CD4-positive, alpha-beta T cell treated with Interleukin-6 for 4 hours (primary cell): ENCODE measurements around the gene HNRNPL.
"Not testable (repeated sequence)": the region's sequence is repeated elsewhere in the genome, so short reads cannot be mapped to it uniquely, and the experiment has no call there.

Source experiments
- DNase-seq: peaks from one replicate; pipeline ENCODE4 v3.0.0-alpha.2; 2020; ENCODE audit warnings: mixed read lengths

Gene HNRNPL

DNA sequence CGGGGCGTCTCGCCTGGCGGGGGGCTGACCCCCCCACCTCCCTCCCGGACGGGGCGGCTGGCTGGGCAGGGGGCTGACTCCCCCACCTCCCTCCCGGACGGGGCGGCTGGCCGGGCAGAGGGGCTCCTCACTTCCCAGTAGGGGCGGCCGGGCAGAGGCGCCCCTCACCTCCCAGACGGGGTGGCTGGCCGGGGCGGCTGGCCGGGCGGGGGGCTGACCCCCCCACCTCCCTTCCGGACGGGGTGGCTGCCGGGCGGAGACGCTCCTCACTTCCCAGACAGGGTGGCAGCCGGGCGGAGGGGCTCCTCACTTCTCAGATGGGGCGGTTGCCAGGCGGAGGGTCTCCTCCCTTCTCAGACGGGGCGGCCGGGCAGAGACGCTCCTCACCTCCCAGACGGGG lies 52.0 kb downstream of the HNRNPL start:
- not testable (repeated sequence) for DNase-seq

DNA sequence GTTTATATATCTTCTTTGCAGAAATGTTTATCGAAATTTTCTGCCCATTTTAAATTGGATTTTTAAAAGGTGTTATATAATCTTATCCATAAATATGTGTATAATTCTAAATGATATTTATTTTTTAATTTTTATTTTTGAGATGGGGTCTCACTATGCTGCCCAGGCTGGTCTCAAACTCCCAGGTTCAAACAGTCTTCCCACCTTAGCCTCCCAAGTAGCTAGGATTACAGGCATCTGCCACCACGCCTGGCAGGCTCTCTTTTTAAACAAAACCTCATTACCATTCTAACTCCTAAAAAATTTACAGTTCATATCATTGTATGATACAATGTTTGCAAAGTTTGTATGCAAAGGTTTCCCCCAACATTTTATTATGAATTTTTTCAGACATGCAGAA lies 53.6 kb downstream of the HNRNPL start:
- no peak for DNase-seq

DNA sequence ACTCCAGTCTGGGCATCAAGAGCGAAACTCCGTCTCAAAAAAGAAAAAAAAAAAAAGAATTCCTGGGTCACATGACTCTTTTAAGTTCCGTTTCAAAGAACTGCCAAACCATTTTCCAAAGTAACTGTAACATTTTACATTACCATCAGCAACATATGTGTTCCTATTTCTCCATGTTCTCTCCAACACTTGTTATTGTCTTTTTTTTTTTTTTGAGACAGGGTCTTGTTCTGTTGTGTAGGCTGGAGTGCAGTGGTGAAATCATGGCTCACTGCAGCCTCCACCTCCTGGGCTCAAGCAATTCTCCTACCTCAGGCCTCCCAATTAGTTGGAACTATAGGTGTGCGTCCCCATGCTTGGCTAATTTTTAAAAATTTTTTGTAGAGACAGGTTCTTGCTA lies 54.2 kb downstream of the HNRNPL start:
- no peak for DNase-seq

DNA sequence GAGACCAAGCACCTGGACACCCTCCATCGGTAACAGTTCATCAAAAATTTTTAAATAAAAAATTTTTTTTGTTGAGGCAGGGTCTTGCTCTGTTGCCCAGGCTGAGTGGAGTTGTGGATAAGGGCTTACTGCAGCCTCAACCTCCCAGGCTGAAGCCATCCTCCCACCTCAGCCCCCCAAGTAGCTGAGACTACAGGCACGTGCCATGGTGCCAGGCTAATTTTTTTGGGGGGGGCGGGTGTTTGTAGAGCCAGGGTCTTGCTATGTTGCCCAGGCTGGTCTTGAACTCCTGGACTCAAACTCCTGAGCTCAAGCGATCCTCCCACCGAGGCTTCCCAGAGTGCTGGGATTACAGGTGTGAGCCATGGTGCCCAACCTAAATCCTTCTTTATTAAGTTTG lies 56.1 kb downstream of the HNRNPL start:
- DNase-seq = no peak

DNA sequence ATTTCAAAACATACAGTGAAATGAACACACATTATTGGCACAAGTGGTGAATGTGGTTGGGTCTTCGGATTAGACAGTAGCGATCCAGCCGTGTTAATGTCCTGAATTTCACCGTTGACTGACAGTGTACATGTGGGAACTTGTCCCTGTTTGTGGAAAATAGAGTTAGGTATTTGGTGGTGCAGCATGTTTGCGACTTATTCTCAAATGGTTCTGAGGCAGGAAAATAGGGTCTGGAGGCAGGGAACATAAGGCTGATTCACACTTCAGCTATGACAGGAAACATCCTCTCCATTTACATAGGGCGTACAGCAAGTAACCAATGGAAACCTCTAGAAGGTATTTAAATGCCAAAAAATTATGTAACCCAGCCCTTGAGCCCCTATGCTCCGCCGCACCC lies 56.6 kb downstream of the HNRNPL start:
- DNase-seq = no peak

DNA sequence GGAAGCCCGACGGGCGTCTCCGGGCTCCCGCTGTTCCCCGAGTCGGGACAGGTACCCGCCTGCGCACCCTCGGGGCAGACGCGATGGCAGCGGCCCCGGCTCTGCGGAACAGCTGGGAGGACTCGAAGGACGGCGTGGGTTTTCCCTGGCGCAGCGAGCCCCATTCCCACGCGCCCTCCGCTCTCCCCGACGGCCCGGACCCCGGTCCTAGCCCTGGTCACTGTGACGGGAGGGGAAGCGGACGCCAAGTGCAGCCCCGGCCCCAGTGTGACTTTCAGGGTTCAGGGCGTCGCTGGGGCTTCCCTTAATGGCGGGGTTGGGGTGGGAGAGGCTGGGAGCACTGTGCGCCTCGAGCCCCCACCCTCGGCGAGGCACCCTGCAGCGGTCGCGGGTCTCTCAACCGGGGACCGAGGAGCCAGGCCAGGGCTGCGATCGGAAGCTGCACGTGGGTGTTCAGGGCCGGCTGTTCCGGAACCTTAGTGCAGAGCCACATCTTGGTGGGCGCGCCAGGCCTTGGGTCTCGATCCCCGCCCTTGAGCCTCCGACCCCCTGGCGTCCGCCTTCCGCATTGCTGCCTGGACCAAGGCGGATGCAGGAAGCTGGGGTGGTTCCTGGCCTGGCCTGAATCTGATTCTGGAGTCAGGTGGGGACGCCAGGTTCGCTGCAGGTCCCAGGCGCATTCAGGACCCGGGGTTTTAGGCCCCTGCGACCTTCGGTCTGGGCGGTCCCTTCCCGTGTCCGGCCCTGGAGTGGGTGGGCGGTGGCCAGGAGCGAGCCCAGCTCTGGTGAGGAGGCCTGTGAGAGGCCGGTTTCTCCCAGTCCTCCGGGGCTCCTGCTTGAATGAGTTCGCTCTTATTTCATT lies 57.3 kb downstream of the HNRNPL start:
- peak; percentile 47 for DNase-seq

DNA sequence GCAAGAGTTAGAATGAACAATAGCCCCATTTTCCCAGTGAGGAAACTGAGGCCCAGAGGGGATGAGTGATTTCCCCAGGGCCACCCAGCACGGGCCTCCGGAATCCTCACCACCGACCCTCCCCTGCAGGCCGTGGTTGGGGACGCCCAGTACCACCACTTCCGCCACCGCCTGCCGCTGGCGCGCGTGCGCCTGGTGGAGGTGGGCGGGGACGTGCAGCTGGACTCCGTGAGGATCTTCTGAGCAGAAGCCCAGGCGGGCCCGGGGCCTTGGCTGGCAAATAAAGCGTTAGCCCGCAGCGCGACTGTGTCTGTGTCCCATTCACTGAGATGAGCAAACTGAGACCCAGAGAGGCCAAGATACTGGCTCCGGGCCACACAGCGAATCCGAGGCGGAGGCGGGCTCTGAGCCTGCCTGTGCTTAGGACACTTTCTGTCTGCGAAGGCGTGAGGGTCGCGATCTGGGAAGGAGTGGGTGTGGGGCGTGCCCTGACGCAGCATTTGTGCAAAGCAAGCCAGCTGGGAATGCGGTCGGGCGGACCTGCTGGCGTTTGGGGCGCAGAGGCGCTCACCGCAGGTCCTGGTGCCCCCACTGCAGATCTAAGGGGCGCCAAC lies 58.2 kb downstream of the HNRNPL start:
- not testable (repeated sequence) for DNase-seq

DNA sequence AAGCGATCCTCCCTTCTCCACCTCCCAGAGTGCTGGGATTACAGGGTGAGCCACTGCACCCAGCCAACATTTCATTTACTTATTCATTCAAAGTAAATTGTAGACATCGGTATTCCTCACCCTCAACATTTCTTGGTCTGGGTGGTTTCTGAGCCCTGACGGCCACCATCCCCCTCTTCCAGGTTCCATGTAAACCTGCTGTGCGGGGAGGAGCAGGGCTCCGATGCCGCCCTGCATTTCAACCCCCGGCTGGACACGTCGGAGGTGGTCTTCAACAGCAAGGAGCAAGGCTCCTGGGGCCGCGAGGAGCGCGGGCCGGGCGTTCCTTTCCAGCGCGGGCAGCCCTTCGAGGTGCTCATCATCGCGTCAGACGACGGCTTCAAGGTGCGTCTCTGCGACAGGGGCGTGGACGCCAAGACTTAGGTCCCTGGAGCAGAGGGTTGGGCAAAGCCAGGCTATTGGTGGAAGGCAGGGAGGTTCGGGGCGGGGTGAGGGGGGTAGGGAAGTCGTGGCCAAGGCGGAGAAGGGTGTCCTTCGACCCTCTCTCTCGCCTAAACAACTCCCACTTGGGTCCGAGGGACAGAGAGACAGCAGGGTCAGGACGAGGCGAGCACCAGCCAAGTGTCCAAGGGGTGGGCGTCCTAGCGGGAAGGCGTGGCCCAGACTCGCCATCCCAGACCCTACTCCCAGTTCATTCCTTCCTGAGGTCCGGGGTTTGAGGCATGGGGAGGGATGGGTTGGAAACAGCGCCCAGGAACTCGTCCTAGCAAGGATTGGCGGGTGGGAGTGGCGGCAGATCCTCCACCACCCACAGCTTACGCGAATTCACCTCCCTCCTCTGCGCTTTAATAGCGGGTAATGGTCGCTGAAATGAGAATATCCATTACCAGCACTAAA lies 59.0 kb downstream of the HNRNPL start:
- DNase-seq = not testable (repeated sequence)

DNA sequence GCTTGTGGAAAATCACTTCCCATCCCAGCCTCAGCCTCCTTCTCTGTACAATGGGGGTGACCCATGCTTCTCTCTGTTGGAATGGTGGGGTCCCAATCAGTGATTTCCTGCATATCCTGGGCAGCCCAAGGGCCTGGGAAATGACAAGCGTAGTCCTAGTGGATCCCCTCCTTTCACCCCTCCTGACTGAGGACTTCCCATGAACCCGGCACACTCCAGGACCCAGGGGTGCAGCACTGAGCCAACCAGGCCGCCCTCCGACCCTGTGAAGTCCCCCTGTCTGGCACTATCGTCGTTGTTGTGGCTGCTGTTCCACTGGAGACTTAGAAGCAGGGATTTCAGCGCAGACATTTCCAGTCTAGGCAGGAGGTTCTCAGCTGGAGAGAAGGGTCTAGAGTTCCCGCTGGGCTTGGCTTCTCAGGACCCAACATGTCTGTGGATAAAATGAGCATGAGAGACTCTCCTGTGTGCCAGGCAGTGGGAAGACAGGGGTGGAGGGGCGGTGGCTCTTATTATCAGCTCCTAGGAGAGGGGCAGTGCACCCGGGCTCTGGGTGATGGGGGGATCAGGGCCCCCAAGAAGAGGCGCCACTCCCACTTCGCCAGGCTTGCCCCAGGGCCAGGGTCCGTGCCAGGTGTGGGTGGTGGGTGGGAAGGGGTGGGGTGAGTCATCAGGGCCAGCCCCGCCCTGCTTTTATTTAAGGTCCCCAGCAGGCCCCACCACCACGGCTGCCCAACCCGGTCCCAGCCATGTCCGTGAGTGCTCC lies 61.1 kb downstream of the HNRNPL start, which contains the start of gene LGALS7B:
Gene LGALS7B (plus strand): TSS at position 723 of the 766 bp plus-strand sequence. CDS start 27 bp downstream, at position 750.
- no peak for DNase-seq

DNA sequence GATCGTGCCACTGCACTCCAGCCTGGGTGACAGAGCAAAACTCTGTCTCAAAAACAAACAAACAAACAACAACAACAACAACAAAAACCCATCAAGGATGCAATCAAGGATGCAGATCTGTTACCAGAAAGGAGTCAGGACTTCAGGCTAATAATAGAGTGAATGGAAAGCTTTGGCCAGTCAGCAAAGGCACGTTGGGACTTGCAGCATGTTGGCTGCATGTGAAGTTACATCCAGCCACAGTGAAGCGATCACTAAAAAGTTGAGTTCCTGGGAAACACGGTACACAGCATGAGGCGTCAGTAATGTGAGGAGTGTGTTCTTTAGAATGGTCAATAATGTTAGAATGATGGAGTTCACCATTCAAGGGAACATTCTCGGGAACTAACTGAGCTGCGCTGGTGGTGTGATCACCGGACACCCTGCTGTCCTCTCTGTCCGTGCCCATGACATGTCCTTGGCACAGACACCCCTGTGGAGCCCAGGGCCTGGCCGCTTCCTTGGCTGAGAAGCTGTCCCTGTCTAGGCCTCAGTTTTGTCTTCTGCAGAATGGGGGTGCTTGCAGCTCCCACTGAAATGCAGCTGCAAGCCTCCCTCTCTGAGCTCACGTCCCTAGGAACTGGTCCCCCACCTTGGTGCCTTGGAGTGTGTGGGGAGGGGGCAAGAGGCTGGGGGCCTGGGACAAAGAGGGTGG lies 63.1 kb downstream of the HNRNPL start:
- no peak for DNase-seq
